Calu3 (cell line): ENCODE data around the gene JPT2. TPM values are rescaled to one million over a fixed set of nuclear protein-coding genes. Genes with fewer than 3 reads are reported as not detected.

Source experiments
- BruUV-seq: library from RNA; stranded (reverse); fragments of 400-500 nt; replicated peaks from 2 replicates; lab custom pipeline; 2021; lab: Mats Ljungman, UMichigan
- CTCF ChIA-PET: fragments of 300-600 bp; sonication (Branson Sonifier 250); formaldehyde crosslinking; loops from one replicate; lab custom pipeline; 2022; ENCODE audit warnings: antibody characterized with exemption; lab: Charles Lee
- DNase-seq: peaks from one replicate; pipeline ENCODE4 v3.0.0; 2022
- H3K27ac Mint-ChIP-seq: one replicate; pipeline ENCODE4 v1.8.0; 2022; ENCODE audit warnings: mixed read lengths; ENCODE audit not compliant: unreplicated experiment
- H3K27me3 Mint-ChIP-seq: one replicate; pipeline ENCODE4 v1.8.0; 2022; ENCODE audit warnings: mixed read lengths; ENCODE audit not compliant: unreplicated experiment
- H3K36me3 Mint-ChIP-seq: one replicate; pipeline ENCODE4 v1.8.0; 2022; ENCODE audit warnings: mild to moderate bottlenecking, moderate library complexity, mixed read lengths; ENCODE audit not compliant: insufficient read depth, unreplicated experiment
- H3K4me1 Mint-ChIP-seq: one replicate; pipeline ENCODE4 v1.8.0; 2022; ENCODE audit warnings: mild to moderate bottlenecking, low read depth, mixed read lengths; ENCODE audit not compliant: unreplicated experiment
- H3K4me3 Mint-ChIP-seq: one replicate; pipeline ENCODE4 v1.8.0; 2022; ENCODE audit warnings: mild to moderate bottlenecking, low read depth, moderate library complexity, mixed read lengths; ENCODE audit not compliant: unreplicated experiment
- H3K9me3 Mint-ChIP-seq: one replicate; pipeline ENCODE4 v1.8.0; 2022; ENCODE audit warnings: low read depth, mixed read lengths; ENCODE audit not compliant: unreplicated experiment
- intact Hi-C: fragments of 100-400 bp; cut with micrococcal nuclease; formaldehyde crosslinking; loops from one replicate; pipeline ENCODE4 v1.10.0; 2022; ENCODE audit not compliant: unreplicated experiment
- total RNA-seq: library from RNA; stranded (reverse); gene quantifications from 2 replicates; pipeline ENCODE4 v1.2.3, GENCODE V29; 2022
- TF ChIP-seq, protein P1 (sequence below): fragments of 200-600 bp; IDR thresholded peaks from one replicate; pipeline ENCODE4 v1.8.0; 2022; ENCODE audit warnings: antibody characterized with exemption; ENCODE audit not compliant: unreplicated experiment

The JPT2 gene
- total RNA-seq, 1 experiment from 2014 or later, result 185 TPM

DNA sequence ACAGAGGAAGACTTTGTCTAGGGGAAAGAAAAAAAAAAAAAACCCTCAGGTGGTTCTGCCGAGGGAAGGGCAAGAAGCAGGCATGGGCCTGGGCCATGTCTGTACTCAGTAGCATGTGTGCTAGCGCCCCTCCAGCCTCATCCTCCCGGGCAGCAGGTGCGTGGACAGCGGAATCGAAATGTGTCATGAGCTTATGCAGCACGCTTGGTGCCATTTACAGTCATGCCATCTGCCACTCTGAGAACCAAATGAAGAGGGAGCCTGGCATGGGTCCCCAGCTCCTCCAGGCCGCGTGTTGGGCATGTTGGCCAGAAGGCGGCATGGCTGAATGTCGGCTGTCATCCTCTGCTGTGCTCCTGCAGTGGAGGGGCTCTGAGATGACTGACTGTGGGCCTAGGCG, 34.6 kb upstream of the JPT2 start:
- no TSS peak for BruUV-seq
- intact Hi-C loops, result no loop called here
- H3K27ac Mint-ChIP-seq, result no peak overlapping the region
- peaks cover 11% of the 10 kb centered on the region for H3K4me1 Mint-ChIP-seq
- no peak for DNase-seq
- CTCF ChIA-PET, result interaction anchor here (0.5 kb wide), 1 partner anchor 1518 kb away, joined by 4 read pairs; no protein-coding TSS in a partner anchor
- TF ChIP-seq, protein P1, sequence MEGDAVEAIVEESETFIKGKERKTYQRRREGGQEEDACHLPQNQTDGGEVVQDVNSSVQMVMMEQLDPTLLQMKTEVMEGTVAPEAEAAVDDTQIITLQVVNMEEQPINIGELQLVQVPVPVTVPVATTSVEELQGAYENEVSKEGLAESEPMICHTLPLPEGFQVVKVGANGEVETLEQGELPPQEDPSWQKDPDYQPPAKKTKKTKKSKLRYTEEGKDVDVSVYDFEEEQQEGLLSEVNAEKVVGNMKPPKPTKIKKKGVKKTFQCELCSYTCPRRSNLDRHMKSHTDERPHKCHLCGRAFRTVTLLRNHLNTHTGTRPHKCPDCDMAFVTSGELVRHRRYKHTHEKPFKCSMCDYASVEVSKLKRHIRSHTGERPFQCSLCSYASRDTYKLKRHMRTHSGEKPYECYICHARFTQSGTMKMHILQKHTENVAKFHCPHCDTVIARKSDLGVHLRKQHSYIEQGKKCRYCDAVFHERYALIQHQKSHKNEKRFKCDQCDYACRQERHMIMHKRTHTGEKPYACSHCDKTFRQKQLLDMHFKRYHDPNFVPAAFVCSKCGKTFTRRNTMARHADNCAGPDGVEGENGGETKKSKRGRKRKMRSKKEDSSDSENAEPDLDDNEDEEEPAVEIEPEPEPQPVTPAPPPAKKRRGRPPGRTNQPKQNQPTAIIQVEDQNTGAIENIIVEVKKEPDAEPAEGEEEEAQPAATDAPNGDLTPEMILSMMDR, result no peak
- no peak overlapping the region for H3K4me3 Mint-ChIP-seq
- H3K9me3 Mint-ChIP-seq, result no peaks in the 10 kb centered on the region
- H3K27me3 Mint-ChIP-seq, result no peaks in the 10 kb centered on the region
- H3K36me3 Mint-ChIP-seq, result peaks cover 46% of the 10 kb centered on the region

DNA sequence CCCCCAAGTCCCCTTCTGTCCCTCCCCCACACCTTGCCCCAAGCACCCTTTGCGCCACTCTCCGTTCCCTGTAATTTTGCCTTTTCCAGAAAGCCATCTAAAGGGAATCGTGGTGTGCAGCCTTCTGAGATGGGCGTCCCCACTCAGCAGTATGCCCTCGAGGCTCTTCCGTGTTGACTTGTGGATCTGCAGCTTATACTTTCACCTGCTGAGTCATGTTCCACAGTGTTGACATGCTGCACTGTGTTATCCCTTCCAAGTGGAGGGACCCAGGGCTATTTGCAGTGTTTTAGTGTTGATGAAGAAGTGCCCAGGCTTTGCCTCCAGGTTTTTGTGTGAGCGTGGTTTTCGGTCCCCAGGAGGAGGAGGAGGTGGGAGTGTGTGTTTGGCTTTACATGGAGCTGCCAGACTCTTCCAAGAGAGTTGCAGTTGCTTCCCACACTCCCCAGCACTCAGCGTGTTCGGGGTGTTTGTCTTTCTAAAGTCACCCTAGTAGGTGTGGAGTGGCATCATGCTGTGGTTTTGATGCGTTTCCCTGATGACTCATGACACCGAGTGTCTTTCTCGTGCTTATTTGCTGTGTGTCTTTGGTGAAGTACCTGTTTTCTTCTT, 32.1 kb upstream of the JPT2 start:
- no TSS peak for BruUV-seq
- peaks cover 5% of the 10 kb centered on the region for H3K9me3 Mint-ChIP-seq
- CTCF ChIA-PET, result no interaction called here
- H3K4me1 Mint-ChIP-seq, result peaks cover 11% of the 10 kb centered on the region
- DNase-seq, result no peak
- H3K36me3 Mint-ChIP-seq, result peaks cover 43% of the 10 kb centered on the region
- intact Hi-C loops, result no loop called here
- TF ChIP-seq, protein P1, result no peak
- no peaks in the 10 kb centered on the region for H3K27me3 Mint-ChIP-seq
- no peak overlapping the region for H3K4me3 Mint-ChIP-seq
- H3K27ac Mint-ChIP-seq, result peak overlapping the region; percentile 33

DNA sequence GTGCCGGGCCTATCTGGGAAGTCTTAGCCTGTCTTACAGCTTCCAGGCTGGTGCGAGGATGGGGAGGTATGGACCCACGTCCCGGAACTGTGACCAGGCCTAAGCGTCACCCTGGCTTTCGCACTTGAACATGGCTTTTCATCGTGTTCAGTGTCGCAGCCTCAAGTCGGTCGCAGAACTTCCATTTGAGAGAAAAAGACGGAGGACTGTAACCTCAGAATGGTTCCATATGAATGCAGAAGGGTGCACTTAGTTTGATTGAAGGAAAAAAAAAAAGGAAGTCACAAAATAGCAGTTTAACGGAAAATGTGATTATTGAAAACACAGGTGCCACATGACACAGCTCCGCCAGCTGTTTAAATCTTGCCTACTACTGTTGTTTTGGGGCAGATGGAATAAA, 30.2 kb upstream of the JPT2 start:
- Mint-ChIP-seq H3K4me1 (peaks cover 11% of the 10 kb centered on the region), H3K36me3 (peaks cover 46% of the 10 kb centered on the region), H3K4me3 (no peak overlapping the region), H3K9me3 (peaks cover 11% of the 10 kb centered on the region), H3K27ac (no peak overlapping the region), H3K27me3 (no peaks in the 10 kb centered on the region)
- CTCF ChIA-PET, result interaction anchor here (0.7 kb wide), 2 partner anchors 38 to 318 kb away, joined by 3 to 8 read pairs; no protein-coding TSS in a partner anchor
- intact Hi-C loops, result no loop called here
- no TSS peak for BruUV-seq
- TF ChIP-seq, protein P1, result no peak
- DNase-seq, result no peak

DNA sequence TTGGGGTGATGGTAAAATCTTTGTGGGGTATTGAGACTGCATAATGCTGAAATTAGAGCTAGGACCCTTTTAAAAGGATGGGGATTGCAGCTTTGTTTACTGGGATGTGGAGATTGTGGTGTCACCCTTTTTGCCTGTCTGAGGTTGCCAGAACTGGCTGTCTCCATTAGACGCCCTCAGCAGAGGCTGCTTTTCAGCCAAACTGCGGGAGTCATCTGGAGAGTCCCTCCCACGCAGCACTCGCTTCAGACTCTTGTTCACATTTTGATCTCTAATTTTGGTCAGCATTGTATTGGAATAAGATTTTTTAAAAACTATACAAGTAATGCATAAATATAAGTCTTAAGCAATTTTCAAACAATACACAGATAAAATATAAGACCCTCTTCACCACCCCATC, 27.9 kb upstream of the JPT2 start:
- no peak for DNase-seq
- BruUV-seq, result no TSS peak
- Mint-ChIP-seq H3K27ac (no peak overlapping the region), H3K27me3 (no peaks in the 10 kb centered on the region), H3K4me1 (peaks cover 11% of the 10 kb centered on the region), H3K9me3 (peaks cover 11% of the 10 kb centered on the region), H3K4me3 (no peak overlapping the region), H3K36me3 (peaks cover 53% of the 10 kb centered on the region)
- CTCF ChIA-PET, result interaction anchor here (0.8 kb wide), 1 partner anchor 73 kb away, joined by 3 read pairs; no protein-coding TSS in a partner anchor
- TF ChIP-seq, protein P1, result no peak
- intact Hi-C loops, result no loop called here
